Esophagus muscularis mucosa (tissue), 4 donors: Measurements from ENCODE around the gene RBFOX2. TPM values are rescaled to one million over a fixed set of nuclear protein-coding genes. Genes with fewer than 3 reads are reported as not detected.

Experiments used
- DNase-seq: peaks from one replicate; pipeline ENCODE4 v3.0.0-alpha.2; 2017; ENCODE audit errors: extremely low spot score
- H3K27ac ChIP-seq, 4 donors: fragments of 200-600 bp; sonication (generic); replicated peaks in 1 of 4; 1 replicate in 3 of 4; 2 replicates in 1 of 4; pipeline ENCODE4 v1.5.1; 2016 to 2019; ENCODE audit warnings: mild to moderate bottlenecking in 1 of 4
- H3K27me3 ChIP-seq, 4 donors: fragments of 200-600 bp; sonication (generic); one replicate each; pipeline versions ENCODE4 v1.5.1 to v1.6.0; 2016 to 2019
- H3K36me3 ChIP-seq, 4 donors: fragments of 200-600 bp; sonication (generic); one replicate each; pipeline ENCODE4 v1.5.1; 2016 to 2019
- H3K4me1 ChIP-seq, 4 donors: fragments of 200-600 bp; sonication (generic); one replicate each; pipeline ENCODE4 v1.5.1; 2016 to 2019
- H3K4me3 ChIP-seq, 4 donors: fragments of 200-600 bp; sonication (generic); 1 replicate in 2 of 4; 2 replicates in 2 of 4; pipeline ENCODE4 v1.5.1; 2016 to 2019; ENCODE audit warnings: mild to moderate bottlenecking in 4 of 4, moderate library complexity in 1 of 4
- H3K9me3 ChIP-seq, 4 donors: fragments of 200-600 bp; sonication (generic); 1 replicate in 3 of 4; 2 replicates in 1 of 4; pipeline ENCODE4 v1.5.1; 2016 to 2019
- CTCF ChIP-seq, 3 experiments: fragments of 200-600 bp in 2 of 3; fragments of 450-650 bp in 1 of 3; sonication (generic) in 2 of 3; IDR thresholded peaks; one replicate each; pipeline ENCODE4 v1.5.1; 2017 to 2019; ENCODE audit warnings: antibody characterized with exemption in 3 of 3, mild to moderate bottlenecking in 2 of 3, moderate library complexity in 1 of 3
- EP300 ChIP-seq: sonication (generic); formaldehyde crosslinking; IDR thresholded peaks from one replicate; pipeline ENCODE4 v1.6.1; 2017; ENCODE audit warnings: antibody characterized with exemption
- POLR2A ChIP-seq: fragments of 450-650 bp; IDR thresholded peaks from one replicate; pipeline ENCODE4 v1.6.1; 2017; ENCODE audit warnings: antibody characterized with exemption, moderate library complexity, mild to moderate bottlenecking, low read depth
- POLR2AphosphoS5 ChIP-seq, 2 donors: sonication (generic); formaldehyde crosslinking; IDR thresholded peaks; one replicate each; pipeline ENCODE4 v1.6.1; 2017; ENCODE audit warnings: antibody characterized with exemption in 2 of 2
- WGBS: methylation state at CpG from one replicate; pipeline ENCODE4 v1.1.5; 2018; 5-methylcytosine and 5-hydroxymethylcytosine counted together
- intact Hi-C: fragments of 100-400 bp; cut with DNase I; formaldehyde crosslinking; loops from one replicate; pipeline ENCODE4 v1.15.1; 2023
- total RNA-seq, 4 donors: library from RNA; depleted of rRNA; stranded (reverse); fragments of >200 nt; gene quantifications; one replicate each; pipeline versions ENCODE4 v1.1.0 to v1.2.1, GENCODE V29; 2016

The RBFOX2 gene
- total RNA-seq, 4 donors from 2014 or later, result 113 to 179 (median 155) TPM

- no peaks in the 10 kb centered on the region for H3K27me3 ChIP-seq
- intact Hi-C loops, result no loop called here
- WGBS, result 59% methylated on average over 1 of the region's 1 CpG
- H3K36me3 ChIP-seq, result no peaks in the 10 kb centered on the region
- DNase-seq, result no peak
- peaks cover 37 to 68% (median 58%) of the 10 kb centered on the region in 4 donors for H3K4me1 ChIP-seq
- H3K4me3 ChIP-seq, result no peak overlapping the region
- H3K9me3 ChIP-seq, result no peaks in the 10 kb centered on the region
- no peak for TF ChIP-seq EP300
- TF ChIP-seq CTCF (IDR thresholded peaks at IDR 0.05), result no peak
- no peak for TF ChIP-seq POLR2AphosphoS5 (IDR thresholded peaks at IDR 0.05)
- no peak for TF ChIP-seq POLR2A
- peak overlapping the region in 2 of 4 donors; percentile 16 to 20 for H3K27ac ChIP-seq
Measured at GRCh38 chr22:35846804-35847203, 181.8 kb downstream of the RBFOX2 start.

- WGBS, result 93% methylated on average over 2 of the region's 2 CpGs
- no peaks in the 10 kb centered on the region for H3K27me3 ChIP-seq
- intact Hi-C loops, result no loop called here
- H3K9me3 ChIP-seq, result no peaks in the 10 kb centered on the region
- no peak overlapping the region for H3K27ac ChIP-seq
- no peaks in the 10 kb centered on the region for H3K36me3 ChIP-seq
- no peak overlapping the region for H3K4me3 ChIP-seq
- TF ChIP-seq CTCF (IDR thresholded peaks at IDR 0.05), result no peak
- no peak for TF ChIP-seq EP300
- TF ChIP-seq POLR2AphosphoS5 (IDR thresholded peaks at IDR 0.05), result no peak
- no peak for TF ChIP-seq POLR2A
- DNase-seq, result no peak
- H3K4me1 ChIP-seq, result peaks cover 36 to 58% (median 54%) of the 10 kb centered on the region in 4 donors
Measured at GRCh38 chr22:35844886-35845285, 183.7 kb downstream of the RBFOX2 start.

GRCh38 chr22:35842954-35843353, 185.7 kb downstream of the RBFOX2 start:
- intact Hi-C loops, result no loop called here
- Histone ChIP-seq H3K4me1 (peaks cover 44 to 59% (median 55%) of the 10 kb centered on the region in 4 donors), H3K27ac (peak overlapping the region; percentile 20 to 45 (median 34)), H3K4me3 (no peak overlapping the region), H3K9me3 (no peaks in the 10 kb centered on the region), H3K36me3 (no peaks in the 10 kb centered on the region), H3K27me3 (no peaks in the 10 kb centered on the region)
- TF ChIP-seq EP300 (no peak), CTCF (IDR thresholded peaks at IDR 0.05) (peak in 2 of 3 experiments; percentile 44 to 51)
- DNase-seq, result no peak
- 25% methylated on average over 2 of the region's 2 CpGs for WGBS

GRCh38 chr22:35842519-35842913, 186.1 kb downstream of the RBFOX2 start:
- H3K27me3 ChIP-seq, result no peaks in the 10 kb centered on the region
- DNase-seq, result no peak
- TF ChIP-seq CTCF (IDR thresholded peaks at IDR 0.05) (no peak), POLR2A (no peak), POLR2AphosphoS5 (IDR thresholded peaks at IDR 0.05) (no peak), EP300 (no peak)
- intact Hi-C loops, result no loop called here
- no peaks in the 10 kb centered on the region for H3K36me3 ChIP-seq
- peaks cover 44 to 61% (median 58%) of the 10 kb centered on the region in 4 donors for H3K4me1 ChIP-seq
- 92% methylated on average over 1 of the region's 1 CpG for WGBS
- H3K4me3 ChIP-seq, result no peak overlapping the region
- peak overlapping the region in 3 of 4 donors; percentile 20 to 40 (median 27) for H3K27ac ChIP-seq
- H3K9me3 ChIP-seq, result no peaks in the 10 kb centered on the region

GRCh38 chr22:35841907-35842518, 186.6 kb downstream of the RBFOX2 start:
- peak overlapping the region; percentile 11 to 40 (median 26) for H3K27ac ChIP-seq
- no peak overlapping the region for H3K4me3 ChIP-seq
- DNase-seq, result no peak
- intact Hi-C loops, result no loop called here
- no peaks in the 10 kb centered on the region for H3K27me3 ChIP-seq
- no peaks in the 10 kb centered on the region for H3K9me3 ChIP-seq
- 76% methylated on average over 3 of the region's 3 CpGs for WGBS
- no peaks in the 10 kb centered on the region for H3K36me3 ChIP-seq
- H3K4me1 ChIP-seq, result peaks cover 47 to 61% (median 60%) of the 10 kb centered on the region in 4 donors
- no peak for TF ChIP-seq POLR2AphosphoS5 (IDR thresholded peaks at IDR 0.05)
- TF ChIP-seq EP300, result no peak
- TF ChIP-seq CTCF (IDR thresholded peaks at IDR 0.05), result no peak
- TF ChIP-seq POLR2A, result no peak
